ENCODE results near the gene SLC35E2B.
A peak's percentile ranks its signal among the peaks of the same experiment; 100 is the strongest.
"Not testable (repeated sequence)": the region's sequence is repeated elsewhere in the genome, so short reads cannot be mapped to it uniquely, and the experiment has no call there.

Gene SLC35E2B

GRCh38 chr1:1672181-1672965, 20.2 kb downstream of the SLC35E2B start:
- DNase-seq, result no peak

GRCh38 chr1:1671365-1672119, 21.1 kb downstream of the SLC35E2B start:
- no peak for DNase-seq

GRCh38 chr1:1670866-1671265, 21.7 kb downstream of the SLC35E2B start:
- no peak for DNase-seq

- DNase-seq, result no peak
Observed at GRCh38 chr1:1669468-1670440, 22.8 kb downstream of the SLC35E2B start.

- DNase-seq, result no peak
Observed at GRCh38 chr1:1666526-1666925, 26.1 kb downstream of the SLC35E2B start.

GRCh38 chr1:1665815-1666251, 26.8 kb downstream of the SLC35E2B start:
- peak; percentile 47 for DNase-seq

GRCh38 chr1:1664941-1665814, 27.4 kb downstream of the SLC35E2B start:
- DNase-seq, result no peak

- not testable (repeated sequence) for DNase-seq
Observed at GRCh38 chr1:1664318-1664717, 28.3 kb downstream of the SLC35E2B start.

- not testable (repeated sequence) for DNase-seq
Observed at GRCh38 chr1:1662830-1663560, 29.6 kb downstream of the SLC35E2B start.

- not testable (repeated sequence) for DNase-seq
Observed at GRCh38 chr1:1662392-1662791, 30.2 kb downstream of the SLC35E2B start.

- peak; percentile 94 for DNase-seq
Observed at GRCh38 chr1:1658583-1659549, 33.7 kb downstream of the SLC35E2B start, which contains the start of gene CDK11B. CDK11B (minus strand) TSS chr1:1659004; CDS start chr1:1657485, 1,519 bp downstream.

- not testable (repeated sequence) for DNase-seq
Observed at GRCh38 chr1:1648265-1648664, 44.3 kb downstream of the SLC35E2B start.

- not testable (repeated sequence) for DNase-seq
Observed at GRCh38 chr1:1647567-1648241, 44.9 kb downstream of the SLC35E2B start.

GRCh38 chr1:1646326-1646725, 46.3 kb downstream of the SLC35E2B start:
- DNase-seq, result not testable (repeated sequence)

- DNase-seq, result not testable (repeated sequence)
Observed at GRCh38 chr1:1640711-1641461, 51.7 kb downstream of the SLC35E2B start.

GRCh38 chr1:1640081-1640480, 52.5 kb downstream of the SLC35E2B start:
- not testable (repeated sequence) for DNase-seq

GRCh38 chr1:1639368-1639767, 53.2 kb downstream of the SLC35E2B start:
- peak; percentile 0 for DNase-seq

- peak; percentile 16 for DNase-seq
Observed at GRCh38 chr1:1638528-1638927, 54.1 kb downstream of the SLC35E2B start.
